Measurements from ENCODE around the gene PROCA1.
"Not testable (repeated sequence)": the region's sequence is repeated elsewhere in the genome, so short reads cannot be mapped to it uniquely, and the experiment has no call there.

PROCA1 gene

GRCh38 chr17:28729950-28730330 is 18.3 kb upstream of the PROCA1 start:
- Histone ChIP-seq H3K4me3 (ENCODE audit: low read length) (no peak overlapping the region), H3K27me3 (ENCODE audit: control insufficient read depth, insufficient read depth, low read length) (no peaks in the 10 kb centered on the region), H3K36me3 (ENCODE audit: control insufficient read depth, low read depth, low read length) (peaks cover 3% of the 10 kb centered on the region), H3K27ac (ENCODE audit: low read length) (no peak overlapping the region), H3K9me3 (ENCODE audit: control insufficient read depth, low read depth, low read length) (no peaks in the 10 kb centered on the region), H3K9ac (ENCODE audit: low read length) (no peak overlapping the region), H3K4me1 (ENCODE audit: control insufficient read depth, low read depth, low read length) (peaks cover 3% of the 10 kb centered on the region)

GRCh38 chr17:28728364-28729200 is 16.9 kb upstream of the PROCA1 start, which contains the start of gene NEK8:
Gene NEK8, plus strand, starts transcription at chr17:28728788. Its CDS starts 26 bp downstream, at chr17:28728814.
- no peaks in the 10 kb centered on the region for H3K27me3 ChIP-seq (ENCODE audit: control insufficient read depth, insufficient read depth, low read length)
- peak within 1 kb of the TSS; percentile 96 for H3K4me3 ChIP-seq (ENCODE audit: low read length)
- peak within 1 kb of the TSS; percentile 83 for H3K27ac ChIP-seq (ENCODE audit: low read length)
- peaks cover 6% of the 10 kb centered on the region for H3K4me1 ChIP-seq (ENCODE audit: control insufficient read depth, low read depth, low read length)
- H3K36me3 ChIP-seq (ENCODE audit: control insufficient read depth, low read depth, low read length): peaks cover 15% of the 10 kb centered on the region
- H3K9me3 ChIP-seq (ENCODE audit: control insufficient read depth, low read depth, low read length): no peaks in the 10 kb centered on the region
- H3K9ac ChIP-seq (ENCODE audit: low read length): peak within 1 kb of the TSS; percentile 84

- peaks cover 30% of the 10 kb centered on the region for H3K36me3 ChIP-seq (ENCODE audit: control insufficient read depth, low read depth, low read length)
- no peaks in the 10 kb centered on the region for H3K9me3 ChIP-seq (ENCODE audit: control insufficient read depth, low read depth, low read length)
- peaks cover 15% of the 10 kb centered on the region for H3K4me1 ChIP-seq (ENCODE audit: control insufficient read depth, low read depth, low read length)
- peak overlapping the region; percentile 66 for H3K27ac ChIP-seq (ENCODE audit: low read length)
- H3K27me3 ChIP-seq (ENCODE audit: control insufficient read depth, insufficient read depth, low read length): no peaks in the 10 kb centered on the region
- H3K4me3 ChIP-seq (ENCODE audit: low read length): peak overlapping the region; percentile 96
- peak overlapping the region; percentile 84 for H3K9ac ChIP-seq (ENCODE audit: low read length)
Measured at GRCh38 chr17:28726627-28727491, 15.2 kb upstream of the PROCA1 start.

GRCh38 chr17:28726226-28726626 is 14.5 kb upstream of the PROCA1 start, which contains the start of gene TLCD1:
Gene TLCD1, minus strand, starts transcription at chr17:28726233. Its CDS starts 136 bp downstream, at chr17:28726097.
- Histone ChIP-seq H3K36me3 (ENCODE audit: control insufficient read depth, low read depth, low read length) (peaks cover 36% of the 10 kb centered on the region), H3K27me3 (ENCODE audit: control insufficient read depth, insufficient read depth, low read length) (no peaks in the 10 kb centered on the region), H3K9ac (ENCODE audit: low read length) (peak within 1 kb of the TSS; percentile 92), H3K9me3 (ENCODE audit: control insufficient read depth, low read depth, low read length) (no peaks in the 10 kb centered on the region), H3K27ac (ENCODE audit: low read length) (peak within 1 kb of the TSS; percentile 66), H3K4me3 (ENCODE audit: low read length) (peak within 1 kb of the TSS; percentile 96), H3K4me1 (ENCODE audit: control insufficient read depth, low read depth, low read length) (peaks cover 21% of the 10 kb centered on the region)

- peak overlapping the region; percentile 54 for H3K27ac ChIP-seq (ENCODE audit: low read length)
- H3K4me3 ChIP-seq (ENCODE audit: low read length): peak overlapping the region; percentile 64
- no peaks in the 10 kb centered on the region for H3K27me3 ChIP-seq (ENCODE audit: control insufficient read depth, insufficient read depth, low read length)
- no peaks in the 10 kb centered on the region for H3K9me3 ChIP-seq (ENCODE audit: control insufficient read depth, low read depth, low read length)
- peaks cover 41% of the 10 kb centered on the region for H3K36me3 ChIP-seq (ENCODE audit: control insufficient read depth, low read depth, low read length)
- H3K4me1 ChIP-seq (ENCODE audit: control insufficient read depth, low read depth, low read length): peaks cover 23% of the 10 kb centered on the region
- peak overlapping the region; percentile 92 for H3K9ac ChIP-seq (ENCODE audit: low read length)
Measured at GRCh38 chr17:28725660-28726225, 14.1 kb upstream of the PROCA1 start.

- Histone ChIP-seq H3K27me3 (ENCODE audit: control insufficient read depth, insufficient read depth, low read length) (no peaks in the 10 kb centered on the region), H3K36me3 (ENCODE audit: control insufficient read depth, low read depth, low read length) (peaks cover 44% of the 10 kb centered on the region), H3K4me3 (ENCODE audit: low read length) (peak overlapping the region; percentile 64), H3K4me1 (ENCODE audit: control insufficient read depth, low read depth, low read length) (peaks cover 23% of the 10 kb centered on the region), H3K9ac (ENCODE audit: low read length) (peak overlapping the region; percentile 92), H3K27ac (ENCODE audit: low read length) (peak overlapping the region; percentile 54), H3K9me3 (ENCODE audit: control insufficient read depth, low read depth, low read length) (no peaks in the 10 kb centered on the region)
Measured at GRCh38 chr17:28725166-28725659, 13.5 kb upstream of the PROCA1 start.

GRCh38 chr17:28724500-28725165 is 12.9 kb upstream of the PROCA1 start:
- H3K9ac ChIP-seq (ENCODE audit: low read length): peak overlapping the region; percentile 92
- peaks cover 23% of the 10 kb centered on the region for H3K4me1 ChIP-seq (ENCODE audit: control insufficient read depth, low read depth, low read length)

GRCh38 chr17:28723836-28724499 is 12.3 kb upstream of the PROCA1 start:
- H3K27ac ChIP-seq (ENCODE audit: low read length); H3K27me3 ChIP-seq (ENCODE audit: control insufficient read depth, insufficient read depth, low read length); H3K9ac ChIP-seq (ENCODE audit: low read length); H3K9me3 ChIP-seq (ENCODE audit: control insufficient read depth, low read depth, low read length): not testable (repeated sequence)
- Histone ChIP-seq H3K4me3 (ENCODE audit: low read length) (peak overlapping the region; percentile 64), H3K36me3 (ENCODE audit: control insufficient read depth, low read depth, low read length) (peaks cover 44% of the 10 kb centered on the region), H3K4me1 (ENCODE audit: control insufficient read depth, low read depth, low read length) (peaks cover 23% of the 10 kb centered on the region)

More at GRCh38 chr17:28724500-28725165, 12.9 kb upstream of the PROCA1 start:
- H3K27me3 ChIP-seq (ENCODE audit: control insufficient read depth, insufficient read depth, low read length): no peaks in the 10 kb centered on the region
- no peaks in the 10 kb centered on the region for H3K9me3 ChIP-seq (ENCODE audit: control insufficient read depth, low read depth, low read length)
- peak overlapping the region; percentile 64 for H3K4me3 ChIP-seq (ENCODE audit: low read length)
- peaks cover 44% of the 10 kb centered on the region for H3K36me3 ChIP-seq (ENCODE audit: control insufficient read depth, low read depth, low read length)
- no peak overlapping the region for H3K27ac ChIP-seq (ENCODE audit: low read length)

- Histone ChIP-seq H3K27me3 (ENCODE audit: control insufficient read depth, insufficient read depth, low read length) (no peaks in the 10 kb centered on the region), H3K9me3 (ENCODE audit: control insufficient read depth, low read depth, low read length) (no peaks in the 10 kb centered on the region), H3K36me3 (ENCODE audit: control insufficient read depth, low read depth, low read length) (peaks cover 44% of the 10 kb centered on the region), H3K4me3 (ENCODE audit: low read length) (peak overlapping the region; percentile 91), H3K9ac (ENCODE audit: low read length) (no peak overlapping the region), H3K27ac (ENCODE audit: low read length) (no peak overlapping the region), H3K4me1 (ENCODE audit: control insufficient read depth, low read depth, low read length) (peaks cover 27% of the 10 kb centered on the region)
Measured at GRCh38 chr17:28723159-28723835, 11.6 kb upstream of the PROCA1 start.

Measured in iPS-18a (cell line).